ENCODE measurements around the gene DIP2A.
"Not testable (repeated sequence)": the region's sequence is repeated elsewhere in the genome, so short reads cannot be mapped to it uniquely, and the experiment has no call there.

The DIP2A gene

DNA sequence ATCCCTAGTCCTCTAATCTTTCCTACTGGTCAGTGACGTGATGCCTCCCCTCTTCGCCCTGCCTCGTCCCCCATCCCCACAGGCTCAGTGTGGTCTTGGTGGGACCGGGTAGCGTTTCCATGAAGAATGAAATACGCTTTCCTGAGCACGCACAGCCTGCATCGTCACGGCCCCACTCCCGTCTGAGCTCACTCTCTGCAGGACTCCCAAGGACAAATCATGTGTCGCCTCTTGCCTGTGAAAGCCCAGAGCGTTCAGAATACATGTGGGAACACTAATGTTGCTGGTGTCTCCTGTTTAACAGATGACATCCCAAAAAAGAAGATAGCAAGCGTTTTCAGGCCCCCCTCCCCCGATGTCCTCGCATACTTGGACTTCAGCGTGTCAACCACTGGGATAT, 97.0 kb downstream of the DIP2A start:
- no peak for DNase-seq (ENCODE audit: low spot score)

DNA sequence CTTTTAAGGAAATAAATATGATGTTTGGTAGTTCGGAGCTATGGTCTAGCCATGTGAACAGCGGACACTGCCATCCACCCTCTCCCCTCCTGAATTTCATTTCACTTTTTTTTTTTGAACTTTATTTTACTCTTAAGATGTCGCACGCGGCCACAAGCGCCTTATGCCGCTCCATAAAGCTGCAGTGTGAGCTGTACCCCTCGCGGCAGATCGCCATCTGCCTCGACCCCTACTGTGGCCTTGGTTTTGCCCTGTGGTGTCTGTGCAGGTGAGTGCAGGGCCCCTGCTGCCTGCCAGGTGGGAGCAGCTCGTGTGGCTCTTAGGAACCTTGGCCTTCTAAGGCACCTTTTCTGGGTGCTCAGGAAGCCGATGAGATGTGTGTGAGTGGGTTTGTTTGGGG, 98.1 kb downstream of the DIP2A start:
- no peak for DNase-seq (ENCODE audit: low spot score)

DNA sequence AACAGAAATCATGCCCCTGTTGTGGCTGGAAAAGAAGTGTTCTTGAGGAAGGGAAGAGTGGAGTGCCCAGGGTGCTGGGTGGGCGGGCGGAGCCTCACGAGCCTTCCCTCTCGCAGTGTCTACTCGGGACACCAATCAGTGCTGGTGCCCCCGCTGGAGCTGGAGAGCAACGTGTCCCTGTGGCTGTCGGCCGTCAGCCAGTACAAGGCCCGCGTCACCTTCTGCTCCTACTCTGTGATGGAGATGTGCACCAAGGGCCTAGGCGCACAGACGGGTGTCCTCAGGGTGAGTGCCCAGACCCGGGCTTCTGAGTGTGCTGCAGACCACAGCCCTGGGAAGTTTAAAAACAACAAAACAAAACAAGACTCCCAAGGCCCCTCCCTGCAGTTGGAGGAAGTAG, 98.8 kb downstream of the DIP2A start:
- no peak for DNase-seq (ENCODE audit: low spot score)

DNA sequence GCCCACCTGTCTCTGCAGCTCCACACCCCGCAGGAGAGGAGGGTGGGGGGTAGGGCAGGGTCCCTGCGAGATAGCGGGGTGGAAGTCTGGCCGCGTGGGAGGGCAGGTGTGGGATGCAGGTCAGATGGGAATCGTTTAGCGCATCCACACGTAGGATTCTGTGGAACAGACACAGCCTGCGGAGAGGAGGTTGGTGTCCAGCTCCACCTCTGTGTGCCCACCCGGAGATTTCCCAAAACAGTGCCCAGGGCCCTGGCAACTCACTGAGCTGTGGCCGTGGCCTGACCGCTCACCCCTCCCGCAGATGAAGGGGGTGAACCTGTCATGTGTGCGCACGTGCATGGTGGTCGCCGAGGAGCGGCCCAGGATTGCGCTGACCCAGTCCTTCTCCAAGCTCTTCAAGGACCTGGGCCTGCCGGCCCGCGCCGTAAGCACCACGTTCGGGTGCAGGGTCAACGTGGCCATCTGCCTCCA, 99.3 kb downstream of the DIP2A start:
- no peak for DNase-seq (ENCODE audit: low spot score)

DNA sequence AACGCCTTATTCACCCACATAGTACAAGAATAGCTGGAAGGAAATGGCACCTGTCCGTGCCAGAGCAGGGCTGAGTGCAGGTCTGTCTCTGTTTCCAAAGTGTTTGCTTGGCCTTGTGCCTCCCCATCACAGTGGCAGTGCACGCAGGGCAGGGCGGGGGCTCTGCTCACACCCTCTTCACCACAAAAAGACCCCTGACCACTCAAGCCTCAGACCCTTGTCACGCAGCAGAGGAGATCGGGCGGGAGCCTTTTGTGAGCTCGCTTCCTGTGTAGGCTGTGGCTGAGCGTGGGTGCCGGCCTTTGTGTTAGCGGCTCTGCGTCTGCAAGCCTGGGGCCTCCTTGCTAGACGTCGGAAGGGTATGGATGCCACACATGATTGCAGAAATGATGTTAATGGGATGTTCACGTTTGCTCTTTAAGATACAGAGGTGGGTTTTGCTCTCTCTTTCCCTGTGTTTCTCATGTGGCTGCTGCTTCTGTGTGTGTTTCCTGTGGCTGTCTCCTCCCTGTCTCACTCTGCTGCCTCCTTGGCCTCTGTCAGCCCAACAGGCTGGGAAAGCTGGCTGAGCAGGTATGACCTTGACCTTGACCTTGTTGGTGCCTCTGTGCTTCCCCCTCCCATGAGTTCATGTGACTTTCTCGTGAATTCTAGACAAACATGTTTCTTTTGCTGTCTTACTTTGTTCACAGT, 100.7 kb downstream of the DIP2A start:
- no peak for DNase-seq (ENCODE audit: low spot score)

DNA sequence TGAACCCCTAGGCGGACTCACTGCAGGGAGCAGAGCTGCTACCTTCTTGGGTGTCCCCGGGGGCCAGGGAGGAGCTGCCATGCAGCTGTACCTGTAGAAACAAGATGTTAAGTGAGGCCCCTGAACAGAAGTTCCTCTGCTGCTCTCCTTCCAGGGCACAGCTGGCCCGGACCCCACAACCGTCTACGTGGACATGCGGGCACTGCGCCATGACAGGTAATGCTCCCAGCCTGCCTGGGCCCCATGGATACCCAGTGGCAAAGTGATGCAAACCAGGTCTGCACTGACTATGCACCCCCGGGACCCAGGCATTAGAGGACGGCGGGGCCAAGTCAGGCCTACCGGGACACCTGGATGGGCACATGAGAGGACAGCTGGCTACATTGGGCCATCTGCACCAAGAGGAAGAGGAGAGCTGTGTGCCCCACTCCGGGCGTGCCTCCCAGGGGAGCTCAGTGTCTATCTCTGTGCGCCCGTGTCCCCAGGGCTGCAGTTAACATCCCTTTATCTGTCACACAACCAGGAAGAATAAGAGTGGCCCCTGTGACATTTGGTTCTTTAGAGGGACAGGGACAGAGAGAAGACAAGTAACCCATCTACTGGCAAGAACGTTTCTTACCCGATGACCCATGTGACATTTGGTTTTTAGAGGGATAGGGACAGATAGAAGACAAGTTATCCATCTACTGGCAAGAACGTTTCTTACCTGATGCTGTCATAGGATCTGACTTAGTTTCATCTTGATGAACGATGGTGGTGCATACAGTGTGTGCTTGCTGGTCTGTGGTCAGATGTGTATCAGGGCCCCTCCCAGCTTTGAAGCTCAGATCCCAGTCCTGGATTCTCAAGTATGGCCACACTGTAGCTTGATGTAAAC, 102.1 kb downstream of the DIP2A start:
- no peak for DNase-seq (ENCODE audit: low spot score)

DNA sequence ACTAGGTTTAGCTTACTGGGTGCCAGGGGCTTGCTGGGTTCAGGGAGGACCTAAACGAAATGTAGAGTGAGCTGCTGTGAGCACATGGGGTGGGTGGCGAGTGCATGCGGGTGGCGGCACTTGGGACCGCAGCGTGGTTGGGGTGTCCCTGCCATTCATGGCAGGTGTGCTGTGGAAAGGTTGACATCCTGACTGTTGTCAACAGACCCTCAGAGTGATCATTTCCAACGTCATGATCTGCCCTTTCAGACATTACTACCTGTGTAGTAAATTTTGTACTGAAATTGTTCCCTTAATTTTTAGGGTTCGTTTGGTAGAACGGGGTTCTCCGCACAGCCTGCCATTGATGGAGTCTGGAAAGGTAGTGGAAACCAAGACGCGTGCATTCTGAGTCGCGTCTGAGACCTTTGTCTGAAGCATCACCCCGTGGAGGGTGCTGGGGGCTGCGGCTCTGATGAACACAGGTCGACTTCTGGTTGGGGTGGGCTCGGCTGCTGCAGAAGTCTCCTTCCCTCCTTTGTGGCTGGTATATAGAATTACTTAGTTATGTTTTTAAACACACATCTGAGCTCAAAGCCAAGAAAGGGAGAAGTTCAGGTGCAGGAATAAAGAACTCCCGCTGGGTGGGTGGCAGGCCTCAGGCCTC, 102.9 kb downstream of the DIP2A start:
- DNase-seq (ENCODE audit: low spot score), result no peak

DNA sequence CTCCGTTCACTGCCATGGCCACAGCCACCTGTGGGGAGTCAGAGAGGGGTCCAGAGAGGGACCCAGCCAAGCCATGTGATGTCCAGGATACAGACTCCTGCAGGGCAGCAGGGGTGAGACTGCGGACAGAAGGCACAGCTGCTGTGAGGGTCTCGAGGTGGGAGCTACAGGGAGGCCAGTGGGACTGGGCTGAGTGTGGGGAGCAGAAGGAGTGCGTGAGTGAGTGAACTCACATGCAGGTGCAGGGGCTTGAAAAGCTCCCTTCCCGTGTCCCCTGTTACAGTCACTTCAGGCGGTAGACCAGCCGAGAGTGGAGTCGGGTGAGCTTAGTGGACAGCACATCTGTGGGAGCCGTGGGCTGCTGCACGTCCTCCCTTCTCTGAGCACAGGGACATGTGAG, 103.8 kb downstream of the DIP2A start:
- no peak for DNase-seq (ENCODE audit: low spot score)

DNA sequence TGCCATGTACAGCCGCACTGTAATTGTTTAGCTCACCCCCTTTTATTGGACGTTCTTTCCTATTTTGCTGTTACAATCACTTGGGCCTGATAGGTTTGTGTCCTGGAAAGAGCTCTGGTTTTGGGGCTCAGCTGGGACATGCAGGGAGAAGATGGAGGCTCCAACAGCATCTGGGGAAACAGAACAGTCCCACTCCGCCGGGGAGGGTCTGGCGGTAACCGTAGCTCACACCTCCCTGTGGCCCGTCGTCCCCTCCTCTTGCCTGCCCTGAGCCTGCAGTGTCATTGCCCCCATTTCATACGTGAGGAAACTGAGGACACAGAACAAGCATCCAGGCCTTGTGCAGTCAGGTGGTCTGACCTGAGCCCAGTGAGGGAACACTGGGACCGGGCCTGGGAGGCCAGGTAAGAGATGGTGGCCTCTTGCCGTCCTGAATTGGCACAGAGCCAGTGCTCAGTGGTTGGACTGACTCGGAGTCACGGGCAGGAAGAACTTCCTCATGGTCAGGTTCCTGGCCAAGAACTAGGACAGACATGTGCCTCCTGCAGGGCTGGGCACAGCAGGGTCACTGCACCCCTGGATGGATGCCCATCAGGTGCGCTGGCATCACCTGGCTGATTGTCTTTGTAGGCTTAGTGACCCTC, 104.4 kb downstream of the DIP2A start:
- no peak for DNase-seq (ENCODE audit: low spot score)

DNA sequence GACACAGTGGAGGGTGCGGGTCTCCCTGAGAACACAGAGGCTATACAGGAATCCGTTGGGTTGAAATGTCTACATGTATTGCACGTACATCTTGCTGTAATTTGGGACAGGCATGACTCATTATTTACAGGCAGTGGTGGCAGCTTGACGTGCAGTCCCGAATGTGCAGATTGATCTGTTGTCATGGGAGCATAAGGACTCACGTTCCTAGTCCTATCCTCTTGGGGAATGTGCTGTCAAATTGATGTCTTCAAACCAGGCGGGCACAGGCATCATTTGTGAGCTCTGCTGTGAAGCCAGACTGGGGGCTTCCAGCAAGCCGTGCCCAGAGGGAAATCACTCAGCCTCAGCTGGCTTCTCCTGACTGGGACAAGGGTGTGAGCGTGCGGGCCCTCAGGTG, 105.7 kb downstream of the DIP2A start:
- no peak for DNase-seq (ENCODE audit: low spot score)

DNA sequence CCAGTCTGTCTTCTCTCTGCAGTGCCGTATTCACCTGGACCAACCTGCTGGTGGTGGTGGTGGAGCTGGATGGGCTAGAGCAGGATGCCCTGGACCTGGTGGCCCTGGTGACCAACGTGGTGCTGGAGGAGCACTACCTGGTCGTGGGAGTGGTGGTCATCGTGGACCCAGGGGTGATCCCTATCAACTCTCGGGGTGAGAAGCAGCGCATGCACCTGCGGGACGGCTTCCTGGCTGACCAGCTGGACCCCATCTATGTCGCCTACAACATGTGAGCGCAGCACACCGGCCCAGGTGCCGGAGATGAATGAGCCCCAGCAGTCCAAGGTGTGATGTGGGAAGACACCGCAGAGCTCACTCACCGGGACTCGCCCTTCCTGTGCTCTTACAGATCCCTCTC, 108.7 kb downstream of the DIP2A start:
- DNase-seq (ENCODE audit: low spot score), result no peak

DNA sequence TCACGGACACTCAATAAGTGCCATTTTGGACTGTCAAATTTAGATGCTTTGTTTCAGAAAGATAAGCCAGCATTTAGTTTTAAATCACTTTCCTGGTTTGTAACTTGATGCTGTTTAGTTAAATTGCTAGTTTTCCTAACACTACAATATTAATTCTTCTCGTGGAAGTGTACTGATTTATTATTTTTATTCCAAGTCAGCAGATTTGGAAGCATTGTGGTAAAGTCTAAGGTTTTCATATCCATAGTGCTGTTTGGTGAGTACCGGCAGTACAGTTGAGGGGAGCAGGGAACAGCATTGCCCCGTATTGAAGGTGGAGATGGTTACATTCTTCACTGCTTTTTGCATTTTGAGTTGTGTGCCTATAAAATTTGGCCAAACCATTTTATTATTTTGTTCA, 109.9 kb downstream of the DIP2A start:
- DNase-seq (ENCODE audit: low spot score), result no peak

DNA sequence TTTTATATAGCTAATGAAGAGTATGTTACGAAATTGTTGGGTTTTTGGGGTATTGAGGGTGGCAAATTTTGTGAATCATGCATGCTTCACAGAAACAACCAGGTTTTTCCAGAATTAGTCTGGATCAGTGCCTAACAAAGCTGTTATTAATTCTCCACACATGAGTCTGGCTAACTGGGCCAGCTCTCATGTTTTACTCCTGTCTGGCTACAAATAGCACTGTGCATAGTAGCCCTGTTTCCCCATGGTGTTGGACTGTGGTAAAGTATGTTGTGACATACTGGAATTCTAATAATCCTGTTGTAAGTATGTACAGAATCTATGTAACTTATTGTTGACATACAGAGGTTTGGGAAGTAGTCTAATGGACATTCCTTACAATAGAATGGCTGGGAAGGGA, 110.4 kb downstream of the DIP2A start:
- DNase-seq (ENCODE audit: low spot score), result no peak

DNA sequence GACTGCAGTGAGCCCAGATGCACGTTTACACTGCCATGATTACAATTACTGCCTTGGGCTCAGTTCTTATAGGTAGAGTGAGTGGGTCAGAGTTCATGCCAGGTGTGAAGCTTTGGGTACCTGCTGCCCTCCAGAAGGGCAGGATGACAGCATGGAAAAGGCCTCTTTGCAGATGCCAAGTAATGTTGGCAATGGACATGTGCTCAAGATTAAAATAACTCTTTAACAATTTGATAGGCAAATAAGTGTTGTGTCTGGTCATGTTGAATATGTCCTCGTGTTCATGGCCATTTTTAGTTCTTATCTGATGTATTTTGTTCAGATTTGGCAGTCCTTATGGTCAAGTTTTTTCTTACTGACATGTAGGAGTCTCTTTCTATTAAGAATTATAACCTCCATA, 111.4 kb downstream of the DIP2A start:
- no peak for DNase-seq (ENCODE audit: low spot score)

DNA sequence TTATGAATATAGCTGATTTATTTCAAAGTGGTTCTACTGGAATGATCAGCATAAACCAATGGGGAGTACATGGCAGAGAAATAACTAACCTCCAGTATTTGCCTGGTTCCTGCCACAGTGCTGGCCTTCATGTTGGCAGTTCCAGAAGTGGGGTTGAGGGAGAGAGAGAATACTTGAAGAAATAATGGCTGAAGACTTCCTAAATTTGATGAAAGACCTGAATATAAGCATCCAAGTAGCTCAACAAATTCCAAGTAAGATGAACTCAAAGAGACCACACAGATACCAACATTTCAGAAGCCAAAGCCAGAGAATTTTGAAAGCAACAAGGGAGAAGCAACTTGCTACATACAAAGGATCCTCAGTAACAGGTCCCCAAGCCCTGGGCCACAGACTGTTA, 111.9 kb downstream of the DIP2A start:
- DNase-seq (ENCODE audit: low spot score), result no peak

DNA sequence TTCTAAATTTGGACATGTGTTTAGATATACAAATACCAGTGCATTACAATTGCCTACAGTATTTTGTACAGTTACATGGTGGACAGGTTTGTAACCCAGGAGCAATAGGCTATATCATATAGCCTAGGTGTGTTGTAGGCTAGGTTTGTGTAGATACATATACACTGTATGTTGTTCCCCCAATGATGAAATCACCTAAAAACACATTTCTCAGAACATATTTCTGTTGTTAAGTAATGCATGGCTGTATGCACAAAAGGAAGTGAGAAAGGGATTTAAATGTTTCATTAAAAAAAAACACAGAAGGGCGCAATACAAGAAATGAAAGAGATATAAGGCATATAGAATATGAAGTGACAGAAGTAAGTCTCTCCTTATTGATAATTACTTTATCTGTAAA, 114.2 kb downstream of the DIP2A start:
- no peak for DNase-seq (ENCODE audit: low spot score)

DNA sequence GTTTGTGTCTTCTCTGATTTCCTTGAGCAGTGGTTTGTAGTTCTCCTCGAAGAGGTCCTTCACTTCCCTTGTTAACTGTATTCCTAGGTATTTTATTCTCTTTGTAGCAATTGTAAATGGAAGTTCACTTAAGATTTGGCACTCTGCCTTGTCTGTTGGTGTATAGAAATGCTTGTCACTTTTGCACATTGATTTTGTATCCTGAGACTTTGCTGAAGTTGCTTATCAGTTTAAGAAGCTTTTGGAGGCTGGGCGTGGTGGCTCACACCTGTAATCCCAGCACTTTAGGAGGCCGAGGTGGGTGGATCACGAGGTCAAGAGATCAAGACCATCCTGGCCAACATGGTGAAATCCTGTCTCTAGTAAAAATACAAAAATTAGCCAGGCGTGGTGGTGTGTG, 119.1 kb downstream of the DIP2A start:
- not testable (repeated sequence) for DNase-seq (ENCODE audit: low spot score)

DNA sequence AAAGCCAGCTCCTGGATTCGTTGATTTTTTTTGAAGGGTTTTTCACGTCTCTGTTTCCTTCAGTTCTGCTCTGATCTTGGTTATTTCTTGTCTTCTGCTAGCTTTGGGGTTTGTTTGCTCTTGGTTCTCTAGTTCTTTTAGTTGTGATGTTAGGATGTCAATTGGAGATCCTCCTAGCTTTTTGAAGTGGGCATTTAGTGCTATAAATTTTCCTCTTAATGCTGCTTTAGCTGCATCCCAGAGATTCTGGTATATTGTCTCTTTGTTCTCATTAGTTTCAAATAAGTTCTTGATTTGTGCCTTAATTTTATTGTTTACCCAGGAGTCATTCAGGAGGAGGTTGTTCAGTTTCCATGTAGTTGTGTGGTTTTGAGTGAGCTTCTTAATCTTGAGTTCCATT, 120.7 kb downstream of the DIP2A start:
- DNase-seq (ENCODE audit: low spot score), result not testable (repeated sequence)

DNA sequence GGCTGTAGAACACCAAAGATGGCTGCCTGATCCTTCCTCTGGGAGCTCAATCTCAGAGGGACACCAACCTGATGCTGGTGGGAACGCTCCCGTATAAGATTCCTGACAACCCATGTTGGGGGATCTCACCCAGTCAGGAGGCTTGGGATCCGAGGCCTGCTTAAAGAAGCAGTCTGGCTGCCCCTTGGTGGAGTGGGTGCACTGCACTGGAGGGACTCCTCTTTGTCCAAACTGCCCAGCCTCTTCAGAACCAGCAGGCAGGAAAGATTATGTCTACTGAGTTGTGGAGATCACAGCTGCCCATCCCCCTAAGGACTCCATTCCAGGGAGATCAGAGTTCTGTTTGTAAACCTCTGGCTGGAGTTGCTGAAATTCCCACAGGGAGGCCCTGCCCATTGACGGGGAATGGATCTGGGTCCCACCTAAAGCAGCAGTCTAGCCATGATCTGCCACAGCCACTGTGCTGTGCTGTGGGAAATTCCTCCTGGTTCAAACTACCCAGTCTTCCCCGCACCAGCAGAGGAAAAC, 123.2 kb downstream of the DIP2A start:
- no peak for DNase-seq (ENCODE audit: low spot score)

DNA sequence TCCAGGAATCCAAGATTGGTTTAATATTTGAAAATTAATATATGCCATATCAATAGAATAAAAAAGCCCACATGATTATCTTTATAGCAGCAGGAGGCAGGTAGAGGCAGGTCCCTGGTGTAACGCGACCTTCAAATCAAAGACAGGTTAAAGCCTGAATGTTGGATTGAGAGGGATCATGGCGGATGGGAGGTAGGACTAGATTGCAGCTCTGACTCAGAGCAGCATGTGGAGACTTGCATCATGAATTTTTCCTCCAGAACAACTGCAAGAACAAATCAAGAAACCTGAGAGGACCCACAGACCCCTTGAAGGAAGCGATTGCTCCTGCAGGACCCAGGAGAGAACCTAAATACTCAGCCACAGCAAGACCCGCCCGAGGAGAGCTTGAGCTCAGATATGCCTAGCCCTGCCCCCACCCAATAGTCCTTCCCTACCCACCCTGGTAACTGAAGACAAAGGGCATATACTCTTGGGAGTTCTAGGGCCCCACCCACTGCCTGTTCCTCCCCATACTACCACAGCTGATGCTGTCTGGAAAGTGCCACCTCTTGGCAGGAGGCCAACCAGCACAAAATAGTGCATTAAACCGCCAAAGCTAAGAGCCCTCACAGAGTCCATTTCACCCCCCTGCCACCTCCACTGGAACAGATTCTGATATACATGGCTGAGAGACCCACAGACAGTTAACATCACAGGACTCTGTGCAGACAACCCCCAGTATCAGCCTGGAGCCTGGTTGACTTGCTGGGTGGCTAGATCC, 126.7 kb downstream of the DIP2A start:
- no peak for DNase-seq (ENCODE audit: low spot score)

DNA sequence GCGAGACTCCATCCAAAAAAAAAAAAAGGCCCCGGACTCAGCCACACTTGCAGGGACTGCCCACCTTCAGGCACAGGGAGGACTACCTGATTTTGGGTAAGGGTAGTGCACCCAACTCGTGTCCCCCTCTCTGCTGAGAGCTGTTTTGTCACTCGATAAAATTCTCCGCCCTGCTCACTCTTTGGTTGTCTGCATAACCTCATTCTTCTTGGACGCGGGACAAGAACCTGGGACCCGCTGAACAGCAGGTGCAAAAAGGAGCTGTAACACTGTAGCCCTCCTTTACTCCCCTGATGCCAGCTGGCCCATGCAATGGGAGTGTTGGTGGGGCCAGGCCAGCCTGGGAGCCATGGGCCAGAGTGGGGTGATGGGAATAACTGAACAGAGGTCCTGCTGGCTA, 135.6 kb downstream of the DIP2A start:
- no peak for DNase-seq (ENCODE audit: low spot score)

DNA sequence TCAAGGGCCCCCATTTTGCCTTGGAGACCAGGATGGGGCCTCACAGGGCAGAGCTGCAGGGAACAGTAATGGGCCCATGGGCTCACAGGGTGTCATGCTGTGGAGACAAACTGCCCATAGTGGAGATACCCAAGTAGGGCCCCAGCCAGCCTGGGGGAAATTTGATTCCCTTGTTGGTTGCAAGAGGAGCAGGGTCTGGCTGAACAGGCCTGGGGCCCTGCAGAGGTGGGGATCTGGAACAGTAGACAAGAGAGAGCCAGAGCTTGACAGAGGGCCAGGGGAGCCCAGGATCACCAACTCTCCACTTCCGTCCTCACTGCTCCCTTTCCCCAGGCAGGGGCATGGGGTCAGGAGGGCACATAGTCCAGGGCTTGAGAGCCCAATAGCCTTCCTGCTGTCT, 137.5 kb downstream of the DIP2A start:
- no peak for DNase-seq (ENCODE audit: low spot score)

Measured in SW480 (cell line).